Spleen (tissue), 7 donors: ENCODE results near the gene TBC1D30.

ENCODE experiments used
- CTCF ChIP-seq, 11 experiments: fragments of 200-600 bp in 7 of 11; fragments of 450-650 bp in 4 of 11; sonication (generic) in 4 of 11; IDR thresholded peaks in 8 of 11; conservative IDR thresholded peaks in 3 of 11; 1 replicate in 7 of 11; 2 replicates in 4 of 11; pipeline versions ENCODE4 v1.4.0 to v1.8.0; 2016 to 2021; ENCODE audit warnings: antibody characterized with exemption in 11 of 11, inconsistent platforms in 4 of 11, mild to moderate bottlenecking in 1 of 11
- POLR2A ChIP-seq, 3 donors: fragments of 450-650 bp; IDR thresholded peaks; one replicate each; pipeline ENCODE4 v1.5.1; 2017; ENCODE audit warnings: antibody characterized with exemption in 3 of 3, mild to moderate bottlenecking in 1 of 3
- POLR2AphosphoS5 ChIP-seq, 3 donors: sonication (generic); formaldehyde crosslinking; IDR thresholded peaks; one replicate each; pipeline ENCODE4 v1.5.1; 2017; ENCODE audit warnings: antibody characterized with exemption in 3 of 3
- donor health status: DM: no; HTN: no; CAD: no; lungs with moderate emphysema.
- donor health status: DM: no; HTN: no; CAD: no.
- donor health status: DM: no; HTN: no; CAD: no.

DNA sequence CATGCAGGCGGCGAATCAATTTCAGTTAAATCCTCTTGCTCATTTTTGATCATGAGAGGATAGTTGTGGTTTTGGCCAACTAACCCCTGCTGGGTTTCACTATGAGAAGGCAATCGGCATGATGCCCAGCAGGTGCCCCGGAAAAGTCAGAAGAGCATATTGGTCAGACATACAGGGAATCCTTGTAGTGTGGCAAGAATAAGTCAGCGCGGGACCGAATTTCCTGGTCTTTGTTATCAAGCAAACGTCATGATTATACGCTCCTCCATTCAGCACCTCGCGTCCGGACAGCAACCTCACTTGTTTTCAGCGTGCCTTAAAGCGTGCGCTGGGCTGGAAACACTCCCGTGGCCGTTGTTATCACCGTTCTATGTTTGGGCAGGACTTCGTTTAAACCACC is 1.8 kb downstream of the TBC1D30 start:
- TF ChIP-seq CTCF (IDR thresholded peaks at IDR 0.05 in 8 of 11, conservative IDR thresholded peaks at IDR 0.05 in 3 of 11): no peak
- no peak for TF ChIP-seq POLR2AphosphoS5 (IDR thresholded peaks at IDR 0.05)
- no peak for TF ChIP-seq POLR2A (IDR thresholded peaks at IDR 0.05)
